GM19025 (cell line): ENCODE results near the gene RBMS3.

Experiments used
- ATAC-seq: cut with Tn5 transposase; IDR thresholded peaks from one replicate; pipeline ENCODE4 v1.9.1; 2021; ENCODE audit warnings: mild to moderate bottlenecking, low read depth, moderate library complexity; ENCODE audit not compliant: unreplicated experiment

Gene RBMS3

DNA sequence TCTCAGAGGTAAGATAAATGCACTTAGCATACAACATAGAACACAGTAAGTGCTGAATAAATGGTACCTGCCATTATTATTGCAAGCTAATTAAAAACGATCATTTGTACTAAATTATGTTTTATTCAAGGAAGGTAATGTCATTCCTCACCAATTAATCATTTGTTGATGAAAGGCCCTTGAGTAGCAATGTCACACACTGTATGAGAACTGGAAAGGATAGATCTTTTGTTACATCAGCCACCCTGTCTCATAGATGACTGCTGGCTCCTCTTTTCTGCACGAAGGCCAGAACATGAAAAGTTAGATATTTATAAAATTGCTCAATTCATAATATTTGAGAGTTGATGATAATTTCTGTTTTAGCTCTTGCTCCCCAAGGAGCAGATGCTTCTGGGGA, 415.4 kb downstream of the RBMS3 start:
- ATAC-seq, result no peak

GRCh38 chr3:29697989-29698388, 417.1 kb downstream of the RBMS3 start:
- ATAC-seq, result no peak

DNA sequence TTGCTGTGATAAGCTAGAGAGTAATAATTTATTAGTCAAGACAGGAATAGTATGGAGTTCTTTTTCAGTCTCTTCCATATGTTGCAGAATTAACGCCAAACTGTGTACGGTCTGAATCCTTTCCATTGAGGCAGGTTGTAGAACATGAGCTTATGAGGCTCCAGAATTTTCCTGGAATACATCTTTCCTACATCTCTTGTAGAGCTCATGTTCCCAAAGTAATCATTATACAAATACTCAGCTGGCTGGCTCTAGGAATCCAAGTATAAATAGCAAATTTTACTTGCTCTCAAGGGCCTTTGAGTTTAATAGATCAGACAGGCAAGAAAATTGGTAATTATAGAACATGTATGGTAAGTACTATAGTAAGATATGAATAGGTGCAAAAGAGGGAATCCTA, 419.4 kb downstream of the RBMS3 start:
- ATAC-seq, result no peak

DNA sequence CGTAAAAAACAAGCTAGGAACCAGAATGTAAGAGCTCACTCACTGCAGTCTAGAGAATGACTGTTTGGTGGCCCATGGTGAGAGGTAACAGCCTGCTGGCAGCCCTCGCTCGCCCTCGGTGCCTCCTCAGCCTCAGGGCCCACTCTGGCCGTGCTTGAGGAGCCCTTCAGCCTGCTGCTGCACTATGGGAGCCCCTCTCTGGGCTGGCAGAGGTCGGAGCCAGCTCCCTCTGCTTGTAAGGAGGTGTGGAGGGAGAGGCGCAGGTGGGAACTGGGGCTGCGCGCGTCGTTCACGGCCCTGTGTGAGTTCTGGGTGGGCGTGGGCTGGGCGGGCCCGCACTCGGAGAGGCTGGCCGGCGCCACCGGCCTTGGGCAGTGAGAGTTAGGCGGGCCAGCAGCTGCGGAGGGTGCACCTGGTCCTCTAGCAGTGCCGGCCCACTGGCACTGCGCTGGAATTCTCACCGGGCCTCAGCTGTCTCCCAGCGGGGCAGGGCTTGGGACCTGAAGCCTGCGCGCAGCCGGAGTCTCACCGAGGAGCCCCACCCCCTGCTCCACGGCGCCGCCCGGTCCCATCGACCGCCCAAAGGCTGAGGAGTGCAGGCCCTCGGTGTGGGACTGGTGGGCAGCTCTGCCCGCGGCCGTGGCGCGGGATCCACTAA, 420.6 kb downstream of the RBMS3 start:
- ATAC-seq, result no peak

DNA sequence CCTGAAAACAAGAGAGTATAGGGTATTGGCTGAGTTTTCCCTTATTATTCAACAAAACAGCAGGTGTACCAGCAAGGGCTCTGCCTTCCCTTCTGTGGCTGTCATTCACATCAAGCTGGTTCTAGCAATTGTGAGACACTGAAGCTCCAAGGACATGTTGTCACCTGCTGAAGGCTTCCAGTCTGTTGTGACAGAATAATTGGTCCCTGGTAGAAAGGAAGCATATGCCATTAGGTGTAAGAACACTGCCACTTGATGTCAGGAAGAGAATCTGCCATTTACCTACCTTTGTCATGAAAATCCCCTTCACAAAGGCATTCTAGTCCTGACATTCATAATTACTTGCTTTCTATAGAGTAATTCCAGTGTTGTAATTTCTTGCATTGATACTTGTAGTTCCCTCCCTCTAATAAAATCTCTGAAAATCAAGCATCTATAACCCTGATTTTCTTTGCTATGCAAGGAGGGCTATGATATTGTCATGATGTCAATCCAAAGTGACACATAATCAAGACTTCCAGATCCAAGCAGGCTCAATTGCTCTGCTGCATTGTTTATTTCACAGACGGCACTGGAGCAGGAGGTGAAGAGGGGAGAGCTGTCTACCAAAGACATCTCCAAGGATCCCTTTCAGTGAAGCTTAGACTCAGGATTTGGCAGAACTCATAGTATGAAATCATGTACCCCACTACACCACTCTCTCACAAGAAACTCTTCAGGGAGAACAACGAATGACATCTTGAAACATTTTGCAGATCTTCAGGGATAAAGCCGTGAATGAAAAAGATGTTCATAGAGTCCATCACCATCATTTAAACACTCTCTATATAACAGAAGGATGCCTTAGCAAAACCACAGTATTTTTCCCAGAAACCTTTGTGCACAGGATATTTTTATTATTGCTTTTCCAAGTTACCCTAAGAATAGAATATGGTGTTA, 425.3 kb downstream of the RBMS3 start:
- no peak for ATAC-seq

DNA sequence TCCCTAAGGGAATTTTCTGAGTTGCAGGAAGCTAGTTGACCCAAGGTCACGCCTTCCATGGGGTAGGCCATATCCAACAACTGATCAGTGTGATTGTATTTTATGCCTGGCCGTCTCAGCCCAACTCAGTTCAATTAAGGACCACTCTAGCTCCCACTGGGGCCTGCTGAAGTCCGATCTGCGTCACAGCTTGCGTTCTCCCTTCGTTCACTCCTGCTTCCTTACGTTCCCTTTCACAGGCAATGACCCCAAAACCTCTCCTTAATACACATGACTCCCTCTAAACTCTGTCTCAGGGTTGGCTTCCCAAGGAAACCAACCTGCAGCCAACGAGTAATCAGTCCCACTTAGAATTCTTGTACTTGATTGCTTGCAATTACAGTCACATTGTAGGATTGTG, 428.0 kb downstream of the RBMS3 start:
- no peak for ATAC-seq

- no peak for ATAC-seq
These were observed 430.4 kb downstream of the RBMS3 start for GRCh38 chr3:29711255-29711771.

DNA sequence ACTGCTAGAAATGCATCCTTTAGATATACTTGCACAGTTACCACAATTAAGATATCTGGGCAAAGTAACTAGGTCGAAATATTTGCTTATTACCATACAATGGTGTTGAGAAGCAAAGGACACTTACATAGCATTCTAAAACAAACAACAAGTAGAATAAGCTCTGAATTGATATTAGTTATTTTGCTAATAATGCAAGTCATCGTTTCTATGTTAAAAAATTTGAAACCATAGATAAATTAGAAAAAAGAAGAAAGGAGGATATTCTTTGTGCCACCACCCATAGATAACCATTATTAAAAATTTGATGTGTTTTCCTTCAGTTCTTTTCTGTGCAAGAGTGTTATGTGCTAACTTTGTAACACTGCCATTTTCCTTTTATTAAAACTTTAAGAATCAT, 435.3 kb downstream of the RBMS3 start:
- ATAC-seq, result no peak

- no peak for ATAC-seq
These were observed 437.8 kb downstream of the RBMS3 start for GRCh38 chr3:29718661-29719065.

GRCh38 chr3:29720665-29721064, 439.8 kb downstream of the RBMS3 start:
- ATAC-seq, result no peak

- ATAC-seq, result no peak
These were observed 440.9 kb downstream of the RBMS3 start for GRCh38 chr3:29721789-29722188.

- no peak for ATAC-seq
These were observed 450.2 kb downstream of the RBMS3 start for GRCh38 chr3:29731050-29731449.

GRCh38 chr3:29741231-29741630, 460.4 kb downstream of the RBMS3 start:
- ATAC-seq, result no peak

- no peak for ATAC-seq
These were observed 464.5 kb downstream of the RBMS3 start for GRCh38 chr3:29745232-29745870.

- ATAC-seq, result no peak
These were observed 465.4 kb downstream of the RBMS3 start for GRCh38 chr3:29746163-29746760.

DNA sequence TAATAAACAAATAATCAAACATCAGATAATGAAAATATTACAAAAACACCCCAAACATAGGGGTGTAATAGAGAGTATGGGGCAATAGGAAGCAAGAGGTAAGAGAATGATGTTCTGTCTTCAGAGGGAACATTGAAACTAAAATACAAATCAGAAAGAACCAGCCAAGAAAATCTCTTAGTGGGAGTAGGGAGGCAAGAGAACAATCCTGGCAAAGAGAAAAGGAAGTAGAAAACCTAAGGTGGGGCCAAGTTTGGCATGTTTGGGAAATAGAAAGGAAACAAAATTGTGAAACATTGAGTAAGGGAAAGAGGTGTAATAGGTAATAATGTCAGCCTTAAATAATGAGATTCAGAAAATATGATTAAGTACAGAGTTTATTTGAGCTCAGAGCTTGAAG, 467.1 kb downstream of the RBMS3 start:
- ATAC-seq, result no peak

- ATAC-seq, result no peak
These were observed 470.9 kb downstream of the RBMS3 start for GRCh38 chr3:29751647-29752314.

- no peak for ATAC-seq
These were observed 473.5 kb downstream of the RBMS3 start for GRCh38 chr3:29754346-29754745.

DNA sequence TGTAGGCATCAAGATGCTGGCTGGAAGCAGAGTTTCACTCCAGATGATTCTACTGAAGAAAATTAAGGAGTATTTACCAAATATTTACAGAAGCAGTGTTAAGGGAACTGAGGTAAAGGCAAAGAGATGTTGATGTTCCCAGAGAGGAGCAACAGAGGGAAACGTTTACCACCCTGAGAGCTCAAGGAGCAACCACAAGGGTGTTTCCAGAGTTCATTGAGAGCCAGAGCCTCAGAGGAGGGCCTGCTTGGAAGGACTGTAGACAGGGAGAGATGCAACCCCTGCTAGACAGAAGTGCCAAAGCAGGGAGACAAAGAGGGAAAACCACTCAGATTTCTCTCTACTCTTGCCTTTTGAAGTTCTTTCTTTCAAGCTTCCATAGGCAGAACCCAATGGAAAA, 474.5 kb downstream of the RBMS3 start:
- ATAC-seq, result no peak

GRCh38 chr3:29757054-29757777, 476.3 kb downstream of the RBMS3 start:
- ATAC-seq, result no peak
